ENCODE results near the gene LRRC14B.

- no peak for TF ChIP-seq POLR2A (IDR thresholded peaks at IDR 0.05)
- TF ChIP-seq, protein P1, sequence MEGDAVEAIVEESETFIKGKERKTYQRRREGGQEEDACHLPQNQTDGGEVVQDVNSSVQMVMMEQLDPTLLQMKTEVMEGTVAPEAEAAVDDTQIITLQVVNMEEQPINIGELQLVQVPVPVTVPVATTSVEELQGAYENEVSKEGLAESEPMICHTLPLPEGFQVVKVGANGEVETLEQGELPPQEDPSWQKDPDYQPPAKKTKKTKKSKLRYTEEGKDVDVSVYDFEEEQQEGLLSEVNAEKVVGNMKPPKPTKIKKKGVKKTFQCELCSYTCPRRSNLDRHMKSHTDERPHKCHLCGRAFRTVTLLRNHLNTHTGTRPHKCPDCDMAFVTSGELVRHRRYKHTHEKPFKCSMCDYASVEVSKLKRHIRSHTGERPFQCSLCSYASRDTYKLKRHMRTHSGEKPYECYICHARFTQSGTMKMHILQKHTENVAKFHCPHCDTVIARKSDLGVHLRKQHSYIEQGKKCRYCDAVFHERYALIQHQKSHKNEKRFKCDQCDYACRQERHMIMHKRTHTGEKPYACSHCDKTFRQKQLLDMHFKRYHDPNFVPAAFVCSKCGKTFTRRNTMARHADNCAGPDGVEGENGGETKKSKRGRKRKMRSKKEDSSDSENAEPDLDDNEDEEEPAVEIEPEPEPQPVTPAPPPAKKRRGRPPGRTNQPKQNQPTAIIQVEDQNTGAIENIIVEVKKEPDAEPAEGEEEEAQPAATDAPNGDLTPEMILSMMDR (IDR thresholded peaks at IDR 0.05), result no peak
- no peak for TF ChIP-seq EP300 (IDR thresholded peaks at IDR 0.05)
- no peak for TF ChIP-seq POLR2AphosphoS5 (IDR thresholded peaks at IDR 0.05)
These were observed 2.8 kb downstream of the LRRC14B start for GRCh38 chr5:194102-194501.

Measured in sigmoid colon (tissue), 4 donors.